OCI-M2 (cell line): ENCODE data around the gene FLG2.
"Not testable (repeated sequence)": the region's sequence is repeated elsewhere in the genome, so short reads cannot be mapped to it uniquely, and the experiment has no call there.

Experiments
- DNase-seq: peaks from one replicate; lab custom pipeline; 2025; ENCODE audit not compliant: unreplicated experiment; lab: John Stamatoyannopoulos, UW

FLG2 gene

DNA sequence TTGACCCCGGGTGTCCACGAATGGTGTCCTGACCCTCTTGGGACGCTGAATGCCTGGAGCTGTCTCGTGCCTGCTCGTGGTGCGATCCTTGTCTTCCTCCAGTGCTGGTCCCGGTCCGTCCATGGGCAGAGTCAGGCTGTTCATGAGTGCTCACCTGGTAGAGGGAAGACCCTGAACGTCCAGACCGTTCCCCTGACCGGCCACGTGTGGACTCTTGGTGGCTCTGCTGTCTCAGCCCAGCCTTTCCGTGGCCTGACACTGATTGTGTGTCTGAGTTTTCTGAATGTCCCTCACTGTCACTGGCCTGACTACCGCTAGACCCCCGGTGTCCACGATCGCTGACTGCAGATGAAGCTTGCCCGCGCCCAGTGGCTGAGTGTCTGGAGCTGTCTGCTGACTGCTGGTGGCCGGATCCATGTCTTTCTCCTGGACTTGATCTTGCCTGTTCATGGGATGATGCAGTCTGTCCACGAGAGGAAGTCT, 46.4 kb downstream of the FLG2 start:
- no peak for DNase-seq

DNA sequence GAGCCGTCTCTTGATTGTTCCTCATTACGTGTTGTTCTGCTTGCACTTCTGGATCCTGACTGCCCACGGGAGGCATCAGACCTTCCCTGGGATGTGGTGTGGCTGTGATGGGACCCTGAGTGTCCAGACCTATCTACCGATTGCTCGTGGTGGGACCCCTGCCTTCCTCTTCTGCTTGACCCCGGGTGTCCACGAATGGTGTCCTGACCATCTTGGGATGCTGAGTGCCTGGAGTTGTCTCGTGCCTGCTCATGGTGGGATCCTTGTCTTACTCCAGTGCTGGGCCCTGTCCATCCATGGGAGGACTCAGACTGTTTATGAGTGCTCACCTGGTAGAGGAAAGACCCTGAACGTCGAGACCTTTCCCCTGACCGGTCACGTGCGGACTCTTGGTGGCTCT, 47.6 kb downstream of the FLG2 start:
- DNase-seq, result not testable (repeated sequence)

DNA sequence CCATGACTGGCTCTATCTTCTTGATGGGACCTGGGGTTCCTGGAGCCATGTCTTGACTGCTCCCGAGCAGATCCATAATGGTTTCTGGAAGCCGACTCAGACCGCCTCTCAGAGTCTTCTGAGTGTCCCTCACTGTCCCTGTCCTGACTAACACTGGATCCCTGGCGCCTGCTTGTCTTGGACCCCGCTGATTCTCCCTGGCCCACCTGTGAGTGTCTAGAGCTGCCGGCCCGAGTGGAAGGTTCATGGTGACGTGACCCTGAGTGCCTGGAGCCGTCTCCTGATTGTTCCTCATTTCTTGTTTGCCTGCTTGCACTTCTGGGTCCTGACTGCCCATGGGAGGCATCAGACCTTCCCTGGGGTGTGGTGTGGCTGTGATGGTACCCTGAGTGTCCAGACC, 49.9 kb downstream of the FLG2 start:
- DNase-seq, result no peak

DNA sequence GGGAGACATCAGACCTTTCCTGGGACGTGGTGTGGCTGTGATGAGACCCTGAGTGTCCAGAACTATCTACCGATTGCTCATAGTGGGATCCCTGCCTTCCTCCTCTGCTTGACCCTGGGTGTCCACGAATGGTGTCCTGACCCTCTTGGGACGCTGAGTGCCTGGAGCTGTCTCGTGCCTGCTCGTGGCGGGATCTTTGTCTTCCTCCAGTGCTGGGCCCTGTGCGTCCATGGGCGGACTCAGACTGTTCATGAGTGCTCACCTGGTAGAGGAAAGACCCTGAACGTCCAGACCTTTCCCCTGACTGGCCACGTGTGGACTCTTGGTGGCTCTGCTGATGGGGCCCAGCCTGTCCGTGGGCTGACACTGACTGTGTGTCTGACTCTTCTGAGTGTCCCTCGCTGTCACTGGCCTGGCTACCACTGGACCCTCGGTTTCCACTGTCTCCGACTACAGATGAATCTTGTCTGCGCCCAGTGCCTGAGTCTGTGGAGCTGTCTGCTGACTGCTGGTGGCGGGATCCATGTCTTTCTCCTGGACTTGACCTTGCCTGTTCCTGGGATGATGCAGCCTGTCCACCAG, 50.4 kb downstream of the FLG2 start:
- not testable (repeated sequence) for DNase-seq

DNA sequence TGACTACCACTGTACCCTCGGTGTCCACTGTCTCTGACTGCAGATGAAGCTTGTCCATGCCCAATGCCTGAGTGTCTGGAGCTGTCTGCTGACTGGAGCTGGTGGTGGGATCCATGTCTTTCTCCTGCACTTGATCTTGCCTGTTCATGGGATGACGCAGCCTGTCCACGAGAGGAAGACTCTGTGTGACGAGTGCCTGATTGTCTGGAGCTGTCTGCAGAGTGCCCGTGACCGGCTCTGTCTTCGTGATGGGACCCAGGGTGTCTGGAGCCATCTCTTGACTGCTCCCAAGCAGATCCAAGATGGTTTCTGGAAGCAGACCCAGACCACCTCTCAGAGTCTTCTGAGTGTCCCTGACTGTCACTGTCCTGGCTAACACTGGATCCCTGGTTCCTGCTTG, 51.0 kb downstream of the FLG2 start:
- not testable (repeated sequence) for DNase-seq

DNA sequence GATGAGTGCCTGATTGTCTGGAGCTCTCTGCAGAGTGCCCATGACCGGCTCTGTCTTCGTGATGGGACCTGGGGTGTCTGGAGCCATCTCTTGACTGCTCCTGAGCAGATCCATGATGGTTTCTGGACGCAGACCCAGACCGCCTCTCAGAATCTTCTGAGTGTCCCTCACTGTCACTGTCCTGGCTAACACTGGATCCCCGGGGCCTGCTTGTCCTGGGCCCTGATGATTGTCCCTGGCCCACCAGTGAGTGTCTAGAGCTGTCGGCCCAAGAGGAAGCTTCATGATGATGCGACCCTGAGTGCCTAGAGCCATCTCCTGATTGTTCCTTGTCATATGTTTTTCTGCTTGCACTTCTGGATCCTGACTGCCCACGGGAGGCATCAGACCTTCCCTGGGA, 51.8 kb downstream of the FLG2 start:
- DNase-seq, result not testable (repeated sequence)

DNA sequence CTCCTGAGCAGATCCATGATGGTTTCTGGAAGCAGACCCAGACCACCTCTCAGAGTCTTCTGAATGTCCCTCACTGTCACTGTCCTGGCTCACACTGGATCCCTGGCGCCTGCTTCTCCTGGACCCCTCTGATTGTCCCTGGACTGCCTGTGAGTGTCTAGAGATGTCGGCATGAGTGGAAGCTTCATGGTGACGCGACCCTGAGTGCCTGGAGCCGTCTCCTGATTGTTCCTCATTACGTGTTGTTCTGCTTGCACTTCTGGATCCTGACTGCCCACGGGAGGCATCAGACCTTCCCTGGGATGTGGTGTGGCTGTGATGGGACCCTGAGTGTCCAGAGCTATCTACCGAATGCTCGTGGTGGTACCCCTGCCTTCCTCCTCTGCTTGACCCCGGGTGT, 53.7 kb downstream of the FLG2 start:
- not testable (repeated sequence) for DNase-seq

DNA sequence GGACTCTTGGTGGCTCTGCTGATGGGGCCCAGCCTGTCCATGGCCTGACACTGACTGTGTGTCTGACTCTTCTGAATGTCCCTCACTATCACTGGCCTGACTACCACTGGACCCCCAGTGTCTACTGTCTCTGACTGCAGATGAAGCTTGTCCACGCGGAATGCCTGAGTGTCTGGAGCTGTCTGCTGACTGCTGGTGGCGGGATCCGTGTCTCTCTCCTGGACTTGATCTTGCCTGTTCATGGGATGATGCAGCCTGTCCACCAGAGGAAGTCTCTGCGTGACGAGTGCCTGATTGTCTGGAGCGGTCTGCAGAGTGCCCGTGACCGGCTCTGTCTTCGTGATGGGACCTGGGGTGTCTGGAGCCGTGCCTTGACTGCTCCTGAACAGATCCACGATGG, 55.0 kb downstream of the FLG2 start:
- not testable (repeated sequence) for DNase-seq

DNA sequence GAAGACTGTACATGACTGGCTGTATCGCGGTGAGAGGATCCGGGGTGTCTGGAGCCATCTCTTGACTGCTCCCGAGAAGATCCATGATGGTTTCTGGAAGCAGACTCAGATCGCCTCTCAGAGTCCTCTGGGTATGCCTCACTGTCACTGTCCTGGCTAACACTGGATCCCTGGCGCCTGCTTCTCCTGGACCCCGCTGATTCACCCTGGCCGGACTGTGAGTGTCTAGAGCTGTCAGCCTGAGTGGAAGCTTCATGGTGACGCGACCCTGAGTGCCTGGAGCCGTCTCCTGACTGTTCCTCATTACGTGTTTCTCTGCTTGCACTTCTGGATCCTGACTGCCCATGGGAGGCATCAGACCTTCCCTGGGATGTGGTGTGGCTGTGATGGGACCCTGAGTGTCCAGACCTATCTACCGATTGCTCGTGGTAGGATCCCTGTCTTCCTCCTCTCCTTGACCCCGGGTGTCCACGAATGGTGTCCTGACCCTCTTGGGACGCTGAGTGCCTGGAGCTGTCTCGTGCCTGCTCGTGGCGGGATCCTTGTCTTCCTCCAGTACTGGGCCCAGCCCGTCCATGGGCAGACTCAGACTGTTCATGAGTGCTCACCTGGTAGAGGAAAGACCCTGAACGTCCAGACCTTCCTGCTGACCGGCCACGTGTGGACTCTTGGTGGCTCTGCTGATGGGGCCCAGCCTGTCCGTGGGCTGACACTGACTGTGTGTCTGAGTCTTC, 56.5 kb downstream of the FLG2 start:
- DNase-seq, result not testable (repeated sequence)
